Measurements from ENCODE around the gene RPL22. TPM values are rescaled to one million over a fixed set of nuclear protein-coding genes. Genes with fewer than 3 reads are reported as not detected.

The RPL22 gene
- total and polyA plus RNA-seq, 2 of the 13 experiments (the other 11 are each of a cell fraction or from before 2014, with no cell fraction given) = 214 to 545 TPM

DNA sequence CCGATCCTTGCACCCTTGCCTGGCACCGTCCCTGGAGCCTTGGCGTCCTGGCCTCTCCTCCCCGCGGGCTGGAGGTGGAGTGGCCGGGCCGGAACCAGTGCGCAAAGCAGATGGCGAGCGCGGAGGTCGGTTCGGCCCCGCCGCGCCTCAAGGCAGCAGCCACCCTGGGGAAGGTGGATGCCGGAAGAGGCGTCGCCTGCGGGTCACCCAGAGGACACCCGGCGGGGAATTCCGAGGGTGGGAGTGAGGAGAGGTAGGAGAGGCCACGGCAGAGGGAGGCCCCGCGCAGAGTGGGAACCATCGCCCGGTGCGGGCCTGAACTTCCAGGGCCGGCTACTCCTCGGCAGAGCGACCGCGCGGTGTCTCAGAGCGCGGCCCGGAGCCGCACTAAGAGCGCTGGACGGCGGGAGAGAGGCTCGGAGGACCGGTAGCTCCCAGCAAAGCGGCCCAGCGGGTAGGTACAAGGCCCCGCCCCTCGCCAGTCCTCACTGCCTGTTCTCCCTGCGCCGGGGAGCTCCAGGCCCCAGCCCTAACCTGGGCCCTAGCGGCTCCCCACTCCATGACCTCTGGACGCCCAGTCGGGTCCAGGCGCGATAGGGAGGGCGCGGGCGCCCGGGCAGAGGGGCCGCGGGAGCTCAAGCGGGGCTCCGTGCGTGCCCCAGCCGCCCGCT, 6.6 kb upstream of the RPL22 start, which contains the start of gene RNF207 (continued):
- TF ChIP-seq U2AF1 (optimal IDR thresholded peaks at IDR 0.05; ENCODE audit: low read depth, low read length) = peak; percentile 30
- TF ChIP-seq CENPX (CRISPR knock-in tag; IDR thresholded peaks at IDR 0.05) = no peak
- 0 out of 2 replicates have a peak, but pooled peaks have one; percentile 26 for TF ChIP-seq HMG20B (CRISPR knock-in tag; conservative IDR thresholded peaks at IDR 0.05)
- peak; percentile 98 for TF ChIP-seq HIVEP1 (CRISPR knock-in tag; IDR thresholded peaks at IDR 0.05)
- no peak for TF ChIP-seq MTF1 (CRISPR knock-in tag; IDR thresholded peaks at IDR 0.05)
- TF ChIP-seq ZMYM4 (CRISPR knock-in tag; IDR thresholded peaks at IDR 0.05) = peak; percentile 70
- TF ChIP-seq ZSCAN31 (CRISPR knock-in tag; IDR thresholded peaks at IDR 0.05; ENCODE audit: low read depth) = no peak; the same call in 1 of the 2 replicates
- no peak for TF ChIP-seq ZFP82 (CRISPR knock-in tag; IDR thresholded peaks at IDR 0.05; ENCODE audit: borderline replicate concordance)
- TF ChIP-seq SMAD9 (CRISPR knock-in tag; IDR thresholded peaks at IDR 0.05) = no peak
- peak; percentile 73; the same call in 1 of the 2 replicates for TF ChIP-seq KAT8 (CRISPR knock-in tag; IDR thresholded peaks at IDR 0.05)
- TF ChIP-seq ZNF672 (CRISPR knock-in tag; IDR thresholded peaks at IDR 0.05) = no peak
- TF ChIP-seq ATM (IDR thresholded peaks at IDR 0.05; ENCODE audit: borderline replicate concordance) = no peak
- TF ChIP-seq, protein P1, sequence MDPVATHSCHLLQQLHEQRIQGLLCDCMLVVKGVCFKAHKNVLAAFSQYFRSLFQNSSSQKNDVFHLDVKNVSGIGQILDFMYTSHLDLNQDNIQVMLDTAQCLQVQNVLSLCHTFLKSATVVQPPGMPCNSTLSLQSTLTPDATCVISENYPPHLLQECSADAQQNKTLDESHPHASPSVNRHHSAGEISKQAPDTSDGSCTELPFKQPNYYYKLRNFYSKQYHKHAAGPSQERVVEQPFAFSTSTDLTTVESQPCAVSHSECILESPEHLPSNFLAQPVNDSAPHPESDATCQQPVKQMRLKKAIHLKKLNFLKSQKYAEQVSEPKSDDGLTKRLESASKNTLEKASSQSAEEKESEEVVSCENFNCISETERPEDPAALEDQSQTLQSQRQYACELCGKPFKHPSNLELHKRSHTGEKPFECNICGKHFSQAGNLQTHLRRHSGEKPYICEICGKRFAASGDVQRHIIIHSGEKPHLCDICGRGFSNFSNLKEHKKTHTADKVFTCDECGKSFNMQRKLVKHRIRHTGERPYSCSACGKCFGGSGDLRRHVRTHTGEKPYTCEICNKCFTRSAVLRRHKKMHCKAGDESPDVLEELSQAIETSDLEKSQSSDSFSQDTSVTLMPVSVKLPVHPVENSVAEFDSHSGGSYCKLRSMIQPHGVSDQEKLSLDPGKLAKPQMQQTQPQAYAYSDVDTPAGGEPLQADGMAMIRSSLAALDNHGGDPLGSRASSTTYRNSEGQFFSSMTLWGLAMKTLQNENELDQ (CRISPR knock-in tag; IDR thresholded peaks at IDR 0.05; ENCODE audit: borderline replicate concordance) = no peak
- TF ChIP-seq, protein P2, sequence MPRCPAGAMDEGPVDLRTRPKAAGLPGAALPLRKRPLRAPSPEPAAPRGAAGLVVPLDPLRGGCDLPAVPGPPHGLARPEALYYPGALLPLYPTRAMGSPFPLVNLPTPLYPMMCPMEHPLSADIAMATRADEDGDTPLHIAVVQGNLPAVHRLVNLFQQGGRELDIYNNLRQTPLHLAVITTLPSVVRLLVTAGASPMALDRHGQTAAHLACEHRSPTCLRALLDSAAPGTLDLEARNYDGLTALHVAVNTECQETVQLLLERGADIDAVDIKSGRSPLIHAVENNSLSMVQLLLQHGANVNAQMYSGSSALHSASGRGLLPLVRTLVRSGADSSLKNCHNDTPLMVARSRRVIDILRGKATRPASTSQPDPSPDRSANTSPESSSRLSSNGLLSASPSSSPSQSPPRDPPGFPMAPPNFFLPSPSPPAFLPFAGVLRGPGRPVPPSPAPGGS (CRISPR knock-in tag; IDR thresholded peaks at IDR 0.05) = 0 out of 2 replicates have a peak, but pooled peaks have one; percentile 66
- no peak for TF ChIP-seq PLRG1 (conservative IDR thresholded peaks at IDR 0.05)
- TF ChIP-seq, protein P3, sequence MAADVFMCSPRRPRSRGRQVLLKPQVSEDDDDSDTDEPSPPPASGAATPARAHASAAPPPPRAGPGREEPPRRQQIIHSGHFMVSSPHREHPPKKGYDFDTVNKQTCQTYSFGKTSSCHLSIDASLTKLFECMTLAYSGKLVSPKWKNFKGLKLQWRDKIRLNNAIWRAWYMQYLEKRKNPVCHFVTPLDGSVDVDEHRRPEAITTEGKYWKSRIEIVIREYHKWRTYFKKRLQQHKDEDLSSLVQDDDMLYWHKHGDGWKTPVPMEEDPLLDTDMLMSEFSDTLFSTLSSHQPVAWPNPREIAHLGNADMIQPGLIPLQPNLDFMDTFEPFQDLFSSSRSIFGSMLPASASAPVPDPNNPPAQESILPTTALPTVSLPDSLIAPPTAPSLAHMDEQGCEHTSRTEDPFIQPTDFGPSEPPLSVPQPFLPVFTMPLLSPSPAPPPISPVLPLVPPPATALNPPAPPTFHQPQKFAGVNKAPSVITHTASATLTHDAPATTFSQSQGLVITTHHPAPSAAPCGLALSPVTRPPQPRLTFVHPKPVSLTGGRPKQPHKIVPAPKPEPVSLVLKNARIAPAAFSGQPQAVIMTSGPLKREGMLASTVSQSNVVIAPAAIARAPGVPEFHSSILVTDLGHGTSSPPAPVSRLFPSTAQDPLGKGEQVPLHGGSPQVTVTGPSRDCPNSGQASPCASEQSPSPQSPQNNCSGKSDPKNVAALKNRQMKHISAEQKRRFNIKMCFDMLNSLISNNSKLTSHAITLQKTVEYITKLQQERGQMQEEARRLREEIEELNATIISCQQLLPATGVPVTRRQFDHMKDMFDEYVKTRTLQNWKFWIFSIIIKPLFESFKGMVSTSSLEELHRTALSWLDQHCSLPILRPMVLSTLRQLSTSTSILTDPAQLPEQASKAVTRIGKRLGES (CRISPR knock-in tag; IDR thresholded peaks at IDR 0.05; ENCODE audit: borderline replicate concordance) = peak; percentile 42; the same call in 1 of the 2 replicates
- TF ChIP-seq ZNF775 (CRISPR knock-in tag; IDR thresholded peaks at IDR 0.05; ENCODE audit: borderline replicate concordance) = no peak
- TF ChIP-seq PAWR (CRISPR knock-in tag; IDR thresholded peaks at IDR 0.05; ENCODE audit: borderline replicate concordance) = 0 out of 2 replicates have a peak, but pooled peaks have one; percentile 58
- peak; percentile 89 for TF ChIP-seq ETV5 (CRISPR knock-in tag; IDR thresholded peaks at IDR 0.05; ENCODE audit: borderline replicate concordance)
- TF ChIP-seq NFE2L2 (IDR thresholded peaks at IDR 0.05; ENCODE audit: low read length) = no peak
- peak; percentile 62; the same call in 1 of the 2 replicates for TF ChIP-seq IRF2 (CRISPR knock-in tag; IDR thresholded peaks at IDR 0.05)
- no peak for TF ChIP-seq TBP (CRISPR knock-in tag; IDR thresholded peaks at IDR 0.05)
- TF ChIP-seq ZNF383 (CRISPR knock-in tag; IDR thresholded peaks at IDR 0.05; ENCODE audit: borderline replicate concordance) = no peak
- TF ChIP-seq SMAD3 (CRISPR knock-in tag; IDR thresholded peaks at IDR 0.05) = 0 out of 2 replicates have a peak, but pooled peaks have one; percentile 27
- no peak for TF ChIP-seq ZC3H13 (CRISPR knock-in tag; IDR thresholded peaks at IDR 0.05)
- no peak for TF ChIP-seq NFRKB (IDR thresholded peaks at IDR 0.05)
